HepG2 (cell line): Measurements from ENCODE around the gene CAPN14. TPM values are rescaled to one million over a fixed set of nuclear protein-coding genes. Genes with fewer than 3 reads are reported as not detected.

Experiments
- ATAC-seq: fragments of 200-7000 bp; cut with Tn5 transposase; 3 replicates; pipeline ENCODE4 v1.9.1; 2020; ENCODE audit warnings: mild to moderate bottlenecking, moderate library complexity
- BruUV-seq: library from RNA; stranded (reverse); fragments of 400-500 nt; replicated peaks from 2 replicates; lab custom pipeline; 2021; lab: Mats Ljungman, UMichigan
- CTCF ChIA-PET: fragments of 300-600 bp; formaldehyde crosslinking; extraction: SDS; loops from one replicate; lab custom pipeline; 2021; ENCODE audit warnings: low total read pairs, inconsistent platforms, low intra/inter-chr PET ratio; lab: Yijun Ruan, JAX
- POLR2A ChIA-PET: fragments of 350-600 bp; sonication (Branson Sonifier 250); formaldehyde crosslinking; loops from one replicate; lab custom pipeline; 2020; ENCODE audit warnings: antibody characterized with exemption, inconsistent platforms; lab: Yijun Ruan, JAX
- DNase-seq: peaks from one replicate; pipeline ENCODE4 v3.0.0-alpha.2; 2015; ENCODE audit warnings: low spot score
- FAIRE-seq: peaks from 3 replicates; lab custom pipeline; 2011; peaks lifted over from hg19 to GRCh38; lab: Jason Lieb, UNC
- H2AFZ ChIP-seq: one replicate; pipeline ENCODE4 v1.6.1; 2011; ENCODE audit warnings: low read length, inconsistent platforms
- H3K27ac ChIP-seq: fragments of 300-600 bp; 3 replicates; pipeline ENCODE4 v1.8.0; 2011; ENCODE audit warnings: mixed run types, mild to moderate bottlenecking, mixed read lengths, low read length, inconsistent platforms; ENCODE audit not compliant: insufficient read depth; ENCODE audit errors: extremely low read length
- H3K27me3 ChIP-seq, 2 experiments: fragments of 200-600 bp in 1 of 2; 2 replicates in 1 of 2; 3 replicates in 1 of 2; pipeline versions ENCODE4 v1.6.0 to v1.8.0; 2011; ENCODE audit warnings: low read length in 2 of 2, mild to moderate bottlenecking in 2 of 2, moderate library complexity in 2 of 2, inconsistent platforms in 1 of 2; ENCODE audit not compliant: insufficient read depth in 2 of 2, control insufficient read depth in 1 of 2
- H3K36me3 ChIP-seq, 2 experiments: fragments of 200-600 bp in 1 of 2; replicated peaks in 1 of 2; 2 replicates in 1 of 2; 3 replicates in 1 of 2; pipeline versions ENCODE4 v1.5.1 to v1.8.0; 2011; ENCODE audit warnings: low read length in 2 of 2, inconsistent platforms in 1 of 2; ENCODE audit not compliant: insufficient read depth in 2 of 2, control insufficient read depth in 1 of 2
- H3K4me1 ChIP-seq: 2 replicates; pipeline ENCODE4 v1.5.1; 2012; ENCODE audit warnings: low read length, inconsistent platforms; ENCODE audit not compliant: insufficient read depth
- H3K4me2 ChIP-seq: 2 replicates; pipeline ENCODE4 v1.6.0; 2011; ENCODE audit warnings: low read depth, low read length, inconsistent platforms
- H3K4me3 ChIP-seq, 3 experiments: fragments of 200-600 bp in 1 of 3; sonication (generic), shearing (Covaris generic) in 1 of 3; replicated peaks in 1 of 3; 2 replicates each; pipeline ENCODE4 v1.5.1; 2011 to 2016; ENCODE audit warnings: low read length in 3 of 3, inconsistent platforms in 2 of 3, low read depth in 2 of 3, mild to moderate bottlenecking in 2 of 3, control low read depth in 1 of 3, mixed read lengths in 1 of 3; ENCODE audit not compliant: insufficient read depth in 1 of 3
- H3K79me2 ChIP-seq: one replicate; pipeline ENCODE4 v1.6.1; 2011; ENCODE audit warnings: low read length, inconsistent platforms; ENCODE audit not compliant: insufficient read depth
- H3K9ac ChIP-seq: 2 replicates; pipeline ENCODE4 v1.6.0; 2011; ENCODE audit warnings: mild to moderate bottlenecking, low read depth, low read length, inconsistent platforms; ENCODE audit not compliant: insufficient read depth
- H3K9me3 ChIP-seq: 2 replicates; pipeline ENCODE4 v1.5.1; 2012; ENCODE audit warnings: mild to moderate bottlenecking, low read length
- H4K20me1 ChIP-seq: 2 replicates; pipeline ENCODE4 v1.6.0; 2011; ENCODE audit warnings: inconsistent platforms, mild to moderate bottlenecking, low read length, moderate library complexity; ENCODE audit not compliant: insufficient read depth
- ATF7-NPFF ChIP-seq: sonication (generic); formaldehyde crosslinking; IDR thresholded peaks from 2 replicates; pipeline ENCODE4 v1.8.1; 2023; ENCODE audit warnings: mild to moderate bottlenecking, low read depth, missing genetic modification reagents, moderate library complexity
- WGBS: methylation state at CpG from one replicate; pipeline ENCODE4 v1.1.6; 2017; ENCODE audit warnings: low lambda C conversion rate; 5-methylcytosine and 5-hydroxymethylcytosine counted together
- in situ Hi-C: cut with HindIII; loops from 2 replicates; pipeline ENCODE4 v1.10.0; 2017; ENCODE audit warnings: low pct_unique_long_range_greater_than_20kb; ENCODE audit not compliant: extremely low pct_ligation_motif_present
- intact Hi-C: fragments of 100-400 bp; cut with micrococcal nuclease; formaldehyde crosslinking; loops from one replicate; pipeline ENCODE4 v1.10.0; 2022; ENCODE audit not compliant: unreplicated experiment
- polyA plus RNA-seq, 8 experiments: library from polyadenylated mRNA; depleted of rRNA in 3 of 8; stranded (reverse) in 7 of 8; unstranded in 1 of 8; fragments of >200 nt; fragmentation: Illumina TruSeq in 4 of 8; extraction: Trizol in 4 of 8; gene quantifications; 2 replicates each; pipeline versions ENCODE4 v1.2.1 to v1.2.3, GENCODE V29; 2011 to 2016; ENCODE audit warnings: low read depth in 4 of 8, missing spikeins in 1 of 8, mixed read lengths in 1 of 8; ENCODE audit not compliant: insufficient read depth in 1 of 8
- total RNA-seq, 5 experiments: library from RNA; depleted of rRNA; stranded (reverse); fragments of >200 nt; fragmentation: Illumina TruSeq; extraction: Trizol; gene quantifications; 2 replicates each; pipeline ENCODE4 v1.2.3, GENCODE V29; 2016; ENCODE audit warnings: low read depth in 1 of 5
- TF ChIP-seq, protein P1 (sequence below): sonication (generic); formaldehyde crosslinking; IDR thresholded peaks from 2 replicates; pipeline ENCODE4 v1.4.0; 2020; ENCODE audit warnings: missing genetic modification reagents

CAPN14 gene
- total and polyA plus RNA-seq, 2 of the 13 experiments (the other 11 are each of a cell fraction or from before 2014, with no cell fraction given): not detected

DNA sequence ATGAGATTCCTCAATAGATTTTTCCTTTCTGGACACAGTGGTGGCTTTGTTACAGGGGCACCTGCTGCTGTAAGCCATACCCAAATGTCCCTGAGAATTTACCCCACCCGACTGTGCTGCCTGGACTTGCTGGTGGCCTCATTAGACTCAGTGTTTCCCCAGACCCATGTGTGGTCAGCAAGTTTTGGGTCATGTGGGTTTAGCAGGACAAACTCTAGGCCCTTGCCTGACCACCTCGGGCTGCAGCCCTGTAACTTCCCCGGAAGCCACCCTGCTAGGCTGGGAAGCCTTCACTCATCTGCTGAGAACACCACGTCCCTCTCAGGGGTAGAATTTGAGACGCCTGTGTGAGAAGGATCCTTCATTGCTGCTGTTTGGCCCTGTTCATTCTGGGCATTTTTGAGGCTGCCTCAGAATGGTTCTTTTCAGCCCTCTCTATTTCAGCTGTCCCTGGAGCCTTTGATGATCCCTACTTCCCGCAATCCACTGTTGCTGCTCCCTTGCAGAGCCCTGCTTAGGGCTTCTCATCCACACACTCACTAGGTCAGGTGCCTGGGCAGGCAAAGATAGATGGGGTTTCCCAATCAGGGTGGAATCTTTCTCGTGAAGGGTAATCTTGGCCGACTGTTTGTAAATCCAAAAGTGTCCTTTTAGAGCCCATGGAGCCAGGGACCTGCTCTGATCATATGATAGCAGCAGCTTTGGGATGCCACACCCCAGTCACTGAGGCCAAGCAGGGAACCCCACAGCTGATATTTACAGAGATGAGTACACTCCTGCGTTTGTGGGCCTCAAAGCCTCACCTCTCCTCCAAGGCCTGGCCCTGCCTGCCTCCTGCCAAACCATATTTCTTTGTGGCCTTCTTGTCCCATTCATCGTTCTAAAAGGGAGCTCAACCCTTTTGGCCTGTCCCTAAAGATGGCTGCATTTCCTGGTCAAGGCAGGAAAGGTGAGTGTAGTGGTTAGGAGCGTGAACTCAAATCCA is 23.4 kb upstream of the CAPN14 start:
- H3K36me3 ChIP-seq: no peaks in the 10 kb centered on the region
- FAIRE-seq: no peak
- ChIA-PET POLR2A (no interaction called here), CTCF (no interaction called here)
- H3K4me3 ChIP-seq: no peak overlapping the region
- no TSS peak for BruUV-seq
- ATAC-seq: no peak
- H4K20me1 ChIP-seq: no peaks in the 10 kb centered on the region
- no peak overlapping the region for H3K27ac ChIP-seq
- H3K4me1 ChIP-seq: no peaks in the 10 kb centered on the region
- H3K27me3 ChIP-seq: peaks cover 0 to 19% of the 10 kb centered on the region in 2 experiments; a peak in 3 of 5 replicates
- H3K79me2 ChIP-seq: no peaks in the 10 kb centered on the region
- in situ Hi-C loops (no loop called here), intact Hi-C loops (no loop called here)
- TF ChIP-seq ATF7-NPFF (CRISPR knock-in tag): no peak
- no peak overlapping the region for H3K4me2 ChIP-seq
- DNase-seq: no peak
- 6% methylated on average over 11 of the region's 11 CpGs for WGBS
- H3K9me3 ChIP-seq: no peaks in the 10 kb centered on the region
- H2AFZ ChIP-seq: no peak overlapping the region
- H3K9ac ChIP-seq: no peak overlapping the region

DNA sequence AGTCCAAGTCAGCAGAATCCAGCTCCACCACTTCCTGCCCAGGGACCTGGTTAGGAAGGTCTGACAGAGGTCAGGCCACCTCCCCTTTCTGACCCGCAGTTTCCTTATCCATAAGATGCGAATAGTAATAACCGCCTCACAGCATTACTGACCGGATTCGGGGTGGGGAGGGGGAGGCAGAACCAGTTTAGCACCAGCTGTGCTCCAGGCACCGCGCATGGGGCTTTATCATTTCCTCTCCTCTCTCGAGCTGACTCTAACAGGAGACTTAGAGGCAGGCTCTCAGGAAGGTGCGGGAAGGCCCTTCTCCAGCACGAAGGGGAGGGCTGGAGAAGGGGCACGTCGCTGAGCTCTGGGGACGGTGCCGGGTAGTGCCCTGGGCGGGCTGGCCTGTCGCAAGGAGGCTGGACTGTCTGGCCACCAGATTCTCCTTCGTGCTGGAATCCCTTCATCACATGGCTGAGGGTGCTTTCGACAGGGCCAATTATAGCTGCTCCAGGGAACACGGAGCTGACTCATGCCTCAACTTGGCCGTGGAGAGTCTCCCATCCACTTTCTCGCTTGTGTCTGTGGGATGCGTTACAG is 22.4 kb upstream of the CAPN14 start:
- in situ Hi-C loops (no loop called here), intact Hi-C loops (no loop called here)
- Histone ChIP-seq H4K20me1 (no peaks in the 10 kb centered on the region), H3K27ac (no peak overlapping the region), H2AFZ (no peak overlapping the region), H3K27me3 (peaks cover 0 to 19% of the 10 kb centered on the region in 2 experiments; a peak in 3 of 5 replicates), H3K4me1 (no peaks in the 10 kb centered on the region), H3K9ac (no peak overlapping the region), H3K4me2 (no peak overlapping the region), H3K36me3 (no peaks in the 10 kb centered on the region), H3K4me3 (no peak overlapping the region), H3K79me2 (no peaks in the 10 kb centered on the region), H3K9me3 (no peaks in the 10 kb centered on the region)
- CTCF ChIA-PET: no interaction called here
- no peak for DNase-seq
- no TSS peak for BruUV-seq
- ATAC-seq: peak; percentile 15; the same call in 2 of the 3 replicates
- POLR2A ChIA-PET: no interaction called here
- no peak for FAIRE-seq
- WGBS: 38% methylated on average over 16 of the region's 22 CpGs
- TF ChIP-seq, protein P1, sequence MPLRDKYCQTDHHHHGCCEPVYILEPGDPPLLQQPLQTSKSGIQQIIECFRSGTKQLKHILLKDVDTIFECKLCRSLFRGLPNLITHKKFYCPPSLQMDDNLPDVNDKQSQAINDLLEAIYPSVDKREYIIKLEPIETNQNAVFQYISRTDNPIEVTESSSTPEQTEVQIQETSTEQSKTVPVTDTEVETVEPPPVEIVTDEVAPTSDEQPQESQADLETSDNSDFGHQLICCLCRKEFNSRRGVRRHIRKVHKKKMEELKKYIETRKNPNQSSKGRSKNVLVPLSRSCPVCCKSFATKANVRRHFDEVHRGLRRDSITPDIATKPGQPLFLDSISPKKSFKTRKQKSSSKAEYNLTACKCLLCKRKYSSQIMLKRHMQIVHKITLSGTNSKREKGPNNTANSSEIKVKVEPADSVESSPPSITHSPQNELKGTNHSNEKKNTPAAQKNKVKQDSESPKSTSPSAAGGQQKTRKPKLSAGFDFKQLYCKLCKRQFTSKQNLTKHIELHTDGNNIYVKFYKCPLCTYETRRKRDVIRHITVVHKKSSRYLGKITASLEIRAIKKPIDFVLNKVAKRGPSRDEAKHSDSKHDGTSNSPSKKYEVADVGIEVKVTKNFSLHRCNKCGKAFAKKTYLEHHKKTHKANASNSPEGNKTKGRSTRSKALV (CRISPR knock-in tag): no peak
